H1 (cell line): ENCODE measurements around the gene KRT85. TPM values are rescaled to one million over a fixed set of nuclear protein-coding genes. Genes with fewer than 3 reads are reported as not detected.
A peak's percentile ranks its signal among the peaks of the same experiment; 100 is the strongest.

ENCODE experiments used
- CTCF ChIA-PET: fragments of 300-600 bp; sonication (Branson Sonifier 250); formaldehyde crosslinking; loops from one replicate; lab custom pipeline; 2021; ENCODE audit not compliant: partially characterized antibody; lab: Charles Lee
- POLR2A ChIA-PET: fragments of 300-600 bp; sonication (Branson Sonifier 250); formaldehyde crosslinking; loops from one replicate; lab custom pipeline; 2021; ENCODE audit warnings: inconsistent platforms; ENCODE audit not compliant: partially characterized antibody; lab: Charles Lee
- DNase-seq, 2 experiments: peaks; one replicate each; pipeline versions ENCODE4 v3.0.0 to v3.0.0-alpha.2; 2010 to 2022; ENCODE audit warnings: low spot score in 2 of 2, low read depth in 1 of 2, mixed read lengths in 1 of 2
- FAIRE-seq: peaks from 2 replicates; lab custom pipeline; 2011; peaks lifted over from hg19 to GRCh38; lab: Jason Lieb, UNC
- H2AFZ ChIP-seq: 2 replicates; pipeline ENCODE4 v1.8.1; 2012; ENCODE audit warnings: low read length, inconsistent platforms
- H2AK5ac ChIP-seq: 2 replicates; pipeline ENCODE4 v1.6.1; 2013; ENCODE audit warnings: low read depth, low read length
- H2BK120ac ChIP-seq: replicated peaks from 2 replicates; pipeline ENCODE3; 2013; ENCODE audit warnings: low read depth, low read length, inconsistent platforms
- H2BK12ac ChIP-seq: 2 replicates; pipeline ENCODE4 v1.6.1; 2013; ENCODE audit warnings: low read depth, low read length
- H2BK15ac ChIP-seq: 2 replicates; pipeline ENCODE4 v1.6.1; 2013; ENCODE audit warnings: low read length
- H2BK20ac ChIP-seq: 2 replicates; pipeline ENCODE4 v1.6.1; 2013; ENCODE audit warnings: low read length
- H2BK5ac ChIP-seq: 2 replicates; pipeline ENCODE4 v1.6.1; 2013; ENCODE audit warnings: low read depth, low read length
- H3K14ac ChIP-seq: 2 replicates; pipeline ENCODE4 v1.6.1; 2013; ENCODE audit warnings: inconsistent platforms; ENCODE audit not compliant: insufficient read length
- H3K18ac ChIP-seq: 2 replicates; pipeline ENCODE4 v1.6.1; 2013; ENCODE audit warnings: low read length; ENCODE audit errors: extremely low read depth
- H3K23ac ChIP-seq: 2 replicates; pipeline ENCODE4 v1.6.1; 2013; ENCODE audit warnings: inconsistent platforms; ENCODE audit not compliant: insufficient read length
- H3K23me2 ChIP-seq: 2 replicates; pipeline ENCODE4 v1.6.1; 2013; ENCODE audit warnings: low read depth, low read length
- H3K27ac ChIP-seq: 2 replicates; pipeline ENCODE4 v1.6.1; 2011; ENCODE audit warnings: low read depth, low read length, inconsistent platforms
- H3K27me3 ChIP-seq, 4 experiments: replicated peaks in 1 of 4; 1 replicate in 1 of 4; 2 replicates in 3 of 4; pipeline versions ENCODE4 v1.6.1 to v1.8.1; 2011 to 2013; ENCODE audit warnings: low read length in 3 of 4, mild to moderate bottlenecking in 3 of 4, inconsistent platforms in 2 of 4, mixed read lengths in 2 of 4, moderate library complexity in 1 of 4; ENCODE audit not compliant: control insufficient read depth in 3 of 4, insufficient read depth in 3 of 4; ENCODE audit errors: extremely low read depth in 1 of 4
- H3K36me3 ChIP-seq, 4 experiments: 2 replicates each; pipeline versions ENCODE4 v1.6.1 to v1.8.1; 2011 to 2013; ENCODE audit warnings: mild to moderate bottlenecking in 4 of 4, low read length in 3 of 4, moderate library complexity in 2 of 4, control low read depth in 1 of 4, inconsistent platforms in 1 of 4; ENCODE audit not compliant: insufficient read depth in 4 of 4, control insufficient read depth in 2 of 4
- H3K4ac ChIP-seq: replicated peaks from 2 replicates; pipeline ENCODE3; 2013; ENCODE audit warnings: low read length, low read depth, mixed read lengths, inconsistent platforms; ENCODE audit not compliant: insufficient read length
- H3K4me1 ChIP-seq, 4 experiments: replicated peaks in 1 of 4; 1 replicate in 1 of 4; 2 replicates in 3 of 4; pipeline versions ENCODE4 v1.6.1 to v1.8.1; 2011 to 2013; ENCODE audit warnings: low read length in 3 of 4, inconsistent platforms in 2 of 4, mixed read lengths in 1 of 4; ENCODE audit not compliant: insufficient read depth in 4 of 4, control insufficient read depth in 3 of 4
- H3K4me2 ChIP-seq, 2 experiments: 2 replicates each; pipeline versions ENCODE4 v1.6.1 to v1.8.1; 2011 to 2013; ENCODE audit warnings: low read depth in 2 of 2, low read length in 2 of 2, control low read depth in 1 of 2, inconsistent platforms in 1 of 2, mild to moderate bottlenecking in 1 of 2; ENCODE audit not compliant: insufficient read depth in 1 of 2
- H3K4me3 ChIP-seq, 4 experiments: fragments of 200-600, 300-600 bp in 1 of 4; sonication (generic), shearing (Covaris generic), sonication (Bioruptor Twin) in 1 of 4; 2 replicates each; pipeline versions ENCODE4 v1.5.1 to v1.8.1; 2011 to 2016; ENCODE audit warnings: low read length in 4 of 4, low read depth in 3 of 4, control low read depth in 2 of 4, inconsistent platforms in 2 of 4, mild to moderate bottlenecking in 2 of 4, mixed read lengths in 1 of 4, moderate library complexity in 1 of 4; ENCODE audit not compliant: insufficient read depth in 2 of 4; ENCODE audit errors: extremely low read depth in 1 of 4
- H3K56ac ChIP-seq: replicated peaks from 2 replicates; pipeline ENCODE3; 2013; ENCODE audit warnings: low read depth, mild to moderate bottlenecking, mixed read lengths, low read length, inconsistent platforms; ENCODE audit not compliant: insufficient read length
- H3K79me1 ChIP-seq: 2 replicates; pipeline ENCODE4 v1.6.1; 2013; ENCODE audit warnings: low read depth, low read length, control low read depth
- H3K79me2 ChIP-seq, 2 experiments: 2 replicates each; pipeline versions ENCODE4 v1.6.1 to v1.8.1; 2012 to 2013; ENCODE audit warnings: low read length in 2 of 2, mild to moderate bottlenecking in 2 of 2, inconsistent platforms in 1 of 2; ENCODE audit not compliant: insufficient read depth in 2 of 2, control insufficient read depth in 1 of 2
- H3K9ac ChIP-seq, 4 experiments: replicated peaks in 1 of 4; 1 replicate in 1 of 4; 2 replicates in 3 of 4; pipeline versions ENCODE4 v1.6.1 to v1.8.1; 2011 to 2013; ENCODE audit warnings: low read depth in 3 of 4, low read length in 3 of 4, control low read depth in 2 of 4, mild to moderate bottlenecking in 2 of 4, moderate library complexity in 2 of 4, inconsistent platforms in 1 of 4; ENCODE audit errors: extremely low read depth in 1 of 4
- H3K9me3 ChIP-seq, 2 experiments: 2 replicates each; pipeline versions ENCODE4 v1.6.1 to v1.8.1; 2012 to 2013; ENCODE audit warnings: mild to moderate bottlenecking in 2 of 2, moderate library complexity in 2 of 2, control low read depth in 1 of 2, inconsistent platforms in 1 of 2, low read depth in 1 of 2, low read length in 1 of 2, mixed read lengths in 1 of 2; ENCODE audit not compliant: insufficient read depth in 2 of 2
- H4K20me1 ChIP-seq, 2 experiments: replicated peaks in 1 of 2; 2 replicates each; pipeline versions ENCODE3 to v1.8.1; 2011 to 2013; ENCODE audit warnings: inconsistent platforms in 2 of 2, low read length in 2 of 2, mild to moderate bottlenecking in 1 of 2; ENCODE audit not compliant: insufficient read depth in 2 of 2, control insufficient read depth in 1 of 2
- H4K5ac ChIP-seq: 2 replicates; pipeline ENCODE4 v1.6.1; 2013; ENCODE audit warnings: low read length, low read depth, mixed read lengths, inconsistent platforms; ENCODE audit not compliant: insufficient read length
- H4K8ac ChIP-seq: 2 replicates; pipeline ENCODE4 v1.8.0; 2013; ENCODE audit warnings: mild to moderate bottlenecking, moderate library complexity, low read length, inconsistent platforms; ENCODE audit not compliant: insufficient read depth; ENCODE audit errors: extremely low read depth
- H4K91ac ChIP-seq: replicated peaks from 2 replicates; pipeline ENCODE3; 2013; ENCODE audit warnings: low read length, mixed read lengths, inconsistent platforms; ENCODE audit not compliant: insufficient read length
- E2F6 ChIP-seq: IDR thresholded peaks from 2 replicates; pipeline ENCODE4 v1.6.1; 2012; ENCODE audit warnings: inconsistent platforms
- RAD21 ChIP-seq, 2 experiments: IDR thresholded peaks in 1 of 2; conservative IDR thresholded peaks in 1 of 2; 2 replicates each; pipeline ENCODE4 v1.6.1; 2011; ENCODE audit warnings: low read depth in 2 of 2, low read length in 2 of 2, improper control_type of control experiment in 1 of 2, inconsistent platforms in 1 of 2, mild to moderate bottlenecking in 1 of 2, moderate library complexity in 1 of 2
- WGBS, 2 experiments: shearing (Covaris generic) in 1 of 2; methylation state at CpG; one replicate each; pipeline versions ENCODE4 v1.1.6 to v1.1.7; 2013 to 2015; ENCODE audit warnings: low lambda C conversion rate in 2 of 2, mixed read lengths in 2 of 2, inconsistent platforms in 1 of 2, low coverage in 1 of 2, missing lambda C conversion rate in 1 of 2; ENCODE audit not compliant: insufficient replicate concordance in 2 of 2, insufficient coverage in 1 of 2, insufficient read length in 1 of 2; ENCODE audit errors: extremely low coverage in 1 of 2, missing lambda C conversion rate in 1 of 2; 5-methylcytosine and 5-hydroxymethylcytosine counted together
- polyA plus RNA-seq, 7 experiments: library from polyadenylated mRNA; depleted of rRNA in 3 of 7; stranded (reverse) in 5 of 7; unstranded in 2 of 7; fragments of >200 nt in 5 of 7; fragments of 200-250 nt in 2 of 7; gene quantifications; 1 replicate in 5 of 7; 2 replicates in 1 of 7; 4 replicates in 1 of 7; pipeline versions ENCODE4 v1.2.1 to v1.2.3, GENCODE V29; 2011 to 2013; ENCODE audit warnings: missing spikeins in 2 of 7, mixed read lengths in 2 of 7
- total RNA-seq: library from RNA; stranded (reverse); fragmentation: NEBNext Ultra II Directional; extraction: Animal tissue kit (Norgen Biotek cat#: 25700); gene quantifications from 2 replicates; pipeline ENCODE4 v1.2.1, GENCODE V29; 2021
- TF ChIP-seq, protein P1 (sequence below), 3 experiments: IDR thresholded peaks; 1 replicate in 2 of 3; 2 replicates in 1 of 3; pipeline versions ENCODE4 v1.5.1 to v1.6.1; 2011; ENCODE audit warnings: low read length in 3 of 3, mild to moderate bottlenecking in 3 of 3, inconsistent platforms in 2 of 3, low read depth in 1 of 3, moderate library complexity in 1 of 3; ENCODE audit not compliant: insufficient read depth in 1 of 3; ENCODE audit errors: control extremely low read depth in 1 of 3

KRT85 gene
- total and polyA plus RNA-seq, 2 of the 8 experiments (the other 6 are each of a cell fraction or from before 2014, with no cell fraction given): not detected

GRCh38 chr12:52407918-52408317 lies 40.6 kb upstream of the KRT85 start:
- H3K4ac ChIP-seq: no peak overlapping the region
- H3K36me3 ChIP-seq: no peaks in the 10 kb centered on the region
- H3K23me2 ChIP-seq: no peaks in the 10 kb centered on the region
- no peak overlapping the region for H3K9ac ChIP-seq
- no peak overlapping the region for H3K18ac ChIP-seq
- no peak overlapping the region for H2BK5ac ChIP-seq
- CTCF ChIA-PET: interaction anchor here (0.8 to 5.6 kb wide), 9 partner anchors 13 to 471 kb away, joined by 3 to 36 read pairs (median 3); partner anchors contain the start of gene KRT5
- no peaks in the 10 kb centered on the region for H4K20me1 ChIP-seq
- H4K91ac ChIP-seq: no peak overlapping the region
- H4K8ac ChIP-seq: no peak overlapping the region
- no peak overlapping the region for H2BK15ac ChIP-seq
- peaks cover 0 to 2% (median under 1%) of the 10 kb centered on the region in 4 experiments; a peak in 1 of 7 replicates for H3K4me1 ChIP-seq
- H3K79me1 ChIP-seq: no peaks in the 10 kb centered on the region
- no peak overlapping the region for H3K14ac ChIP-seq
- no peak for DNase-seq
- no peak overlapping the region for H2AFZ ChIP-seq
- no peak overlapping the region for H3K56ac ChIP-seq
- H3K79me2 ChIP-seq: no peaks in the 10 kb centered on the region
- TF ChIP-seq, protein P1, sequence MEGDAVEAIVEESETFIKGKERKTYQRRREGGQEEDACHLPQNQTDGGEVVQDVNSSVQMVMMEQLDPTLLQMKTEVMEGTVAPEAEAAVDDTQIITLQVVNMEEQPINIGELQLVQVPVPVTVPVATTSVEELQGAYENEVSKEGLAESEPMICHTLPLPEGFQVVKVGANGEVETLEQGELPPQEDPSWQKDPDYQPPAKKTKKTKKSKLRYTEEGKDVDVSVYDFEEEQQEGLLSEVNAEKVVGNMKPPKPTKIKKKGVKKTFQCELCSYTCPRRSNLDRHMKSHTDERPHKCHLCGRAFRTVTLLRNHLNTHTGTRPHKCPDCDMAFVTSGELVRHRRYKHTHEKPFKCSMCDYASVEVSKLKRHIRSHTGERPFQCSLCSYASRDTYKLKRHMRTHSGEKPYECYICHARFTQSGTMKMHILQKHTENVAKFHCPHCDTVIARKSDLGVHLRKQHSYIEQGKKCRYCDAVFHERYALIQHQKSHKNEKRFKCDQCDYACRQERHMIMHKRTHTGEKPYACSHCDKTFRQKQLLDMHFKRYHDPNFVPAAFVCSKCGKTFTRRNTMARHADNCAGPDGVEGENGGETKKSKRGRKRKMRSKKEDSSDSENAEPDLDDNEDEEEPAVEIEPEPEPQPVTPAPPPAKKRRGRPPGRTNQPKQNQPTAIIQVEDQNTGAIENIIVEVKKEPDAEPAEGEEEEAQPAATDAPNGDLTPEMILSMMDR (IDR thresholded peaks at IDR 0.05; ENCODE audit: control extremely low read depth in 1 of 3, insufficient read depth in 1 of 3, low read depth in 1 of 3, low read length in 3 of 3): peak; percentile 26 to 50 (median 28)
- TF ChIP-seq E2F6 (no peak), RAD21 (IDR thresholded peaks at IDR 0.05 in 1 of 2, conservative IDR thresholded peaks at IDR 0.05 in 1 of 2; ENCODE audit: low read depth in 2 of 2, low read length in 2 of 2) (peak; percentile 18 to 24; a peak in 2 of 4 replicates)
- TF ChIP-seq, all 59 proteins: peak for 2
- Histone ChIP-seq H3K9me3 (peaks cover 2 to 11% of the 10 kb centered on the region in 2 experiments; a peak in 1 of 4 replicates), H3K27me3 (no peaks in the 10 kb centered on the region), H2BK12ac (no peak overlapping the region), H3K27ac (no peak overlapping the region), H3K4me3 (no peak overlapping the region), H2BK20ac (no peak overlapping the region), H2AK5ac (no peak overlapping the region), H3K23ac (no peak overlapping the region), H2BK120ac (no peak overlapping the region), H4K5ac (no peak overlapping the region), H3K4me2 (no peak overlapping the region)
- no peak for FAIRE-seq
- 92% methylated on average over 5 of the region's 5 CpGs; no CpG with 5 or more reads in 1 of the 2 experiments for WGBS, 2 experiments
- POLR2A ChIA-PET: no interaction called here
